WI38 (cell line): ENCODE measurements around the gene VPS26B.
"Not testable (repeated sequence)": the region's sequence is repeated elsewhere in the genome, so short reads cannot be mapped to it uniquely, and the experiment has no call there.

Experiments used
- H3K4me3 ChIP-seq: 2 replicates; pipeline ENCODE4 v1.5.1; 2011; ENCODE audit warnings: low read depth, mild to moderate bottlenecking, control low read depth, low read length
- CTCF ChIP-seq: IDR thresholded peaks from 2 replicates; pipeline ENCODE4 v1.5.1; 2012; ENCODE audit warnings: low read depth, mild to moderate bottlenecking, control low read depth, low read length

VPS26B gene

DNA sequence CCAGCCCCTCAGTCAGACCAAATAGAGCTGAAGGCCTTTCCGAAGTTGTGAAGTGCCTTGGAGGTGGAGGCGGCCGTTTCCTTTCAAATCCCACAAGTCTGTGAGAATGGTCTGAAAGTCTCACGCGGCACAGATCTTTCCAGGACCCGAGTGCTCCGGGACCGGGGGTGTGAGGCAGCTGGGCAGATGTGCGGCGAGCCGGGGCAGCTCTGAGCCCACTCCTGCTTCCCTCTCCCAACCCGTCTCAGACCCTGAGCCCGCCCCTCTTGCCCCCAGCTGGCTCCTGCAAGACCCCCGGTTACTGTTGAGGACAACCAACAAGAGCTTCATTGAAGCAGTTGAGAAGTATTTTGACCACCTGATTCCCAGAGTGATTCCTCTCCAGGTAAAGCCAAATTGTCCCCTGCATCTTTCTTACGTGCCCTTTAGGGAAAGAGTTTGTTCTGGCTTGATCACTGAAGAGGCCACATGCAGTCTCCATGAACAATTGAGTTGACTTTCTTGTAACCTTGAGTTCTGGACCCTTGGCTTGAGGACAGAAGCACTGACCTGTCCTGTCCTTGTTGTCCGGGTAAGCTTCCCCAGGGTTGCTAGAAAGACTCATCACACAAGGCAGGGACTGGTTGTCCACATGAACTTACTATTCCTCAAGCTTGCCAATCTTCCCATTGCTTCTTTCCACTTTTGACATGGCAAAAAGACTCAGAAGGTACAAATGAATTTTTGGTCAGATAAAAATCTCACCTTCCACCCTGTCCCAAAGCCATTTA lies 59.2 kb downstream of the VPS26B start:
- H3K4me3 ChIP-seq = no peak overlapping the region
- TF ChIP-seq CTCF = no peak

DNA sequence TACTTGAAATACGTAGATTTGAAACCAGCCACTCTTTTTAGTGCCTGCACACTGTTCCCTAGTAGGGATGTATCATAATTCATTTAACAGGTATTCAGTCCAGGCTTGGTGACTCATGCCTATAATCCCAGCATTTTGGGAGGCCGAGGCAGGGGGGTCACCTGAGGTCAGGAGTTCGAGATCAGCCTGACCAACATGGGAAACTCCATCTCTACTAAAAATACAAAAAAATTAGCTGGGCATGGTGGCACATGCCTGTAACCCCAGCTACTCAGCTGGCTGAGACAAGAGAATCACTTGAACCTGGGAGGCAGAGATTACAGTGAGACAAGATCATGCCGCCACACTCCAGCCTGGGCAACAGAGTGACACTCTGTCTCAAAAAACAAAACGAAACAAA lies 59.9 kb downstream of the VPS26B start:
- H3K4me3 ChIP-seq = not testable (repeated sequence)

DNA sequence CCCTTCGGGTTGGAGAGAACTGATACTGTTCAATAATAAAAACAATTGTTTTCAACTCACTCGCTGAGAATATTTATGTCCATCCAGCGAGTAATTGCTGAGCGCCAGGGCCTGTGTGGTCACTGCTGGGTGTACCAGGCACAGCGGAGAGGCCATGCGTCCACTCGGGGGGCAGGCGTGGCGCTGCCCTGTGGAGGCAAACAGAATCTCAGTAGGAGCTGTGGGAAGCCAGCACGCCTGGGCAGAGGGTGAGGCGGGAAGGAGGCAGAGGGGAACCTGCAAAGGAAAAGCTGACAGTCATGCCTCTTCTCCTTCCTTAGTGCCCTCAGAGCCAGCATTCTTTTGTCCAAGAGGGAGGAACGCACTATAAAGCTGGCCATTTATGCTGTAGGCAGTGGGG lies 63.1 kb downstream of the VPS26B start:
- TF ChIP-seq CTCF = no peak

GRCh38 chr11:134288486-134288885 lies 64.0 kb downstream of the VPS26B start:
- no peak overlapping the region for H3K4me3 ChIP-seq
- no peak for TF ChIP-seq CTCF

More for the DNA sequence above, 63.1 kb downstream of the VPS26B start:
- H3K4me3 ChIP-seq = no peak overlapping the region

- no peak overlapping the region for H3K4me3 ChIP-seq
- TF ChIP-seq CTCF = no peak
Measured at GRCh38 chr11:134289167-134289566, 64.7 kb downstream of the VPS26B start.

DNA sequence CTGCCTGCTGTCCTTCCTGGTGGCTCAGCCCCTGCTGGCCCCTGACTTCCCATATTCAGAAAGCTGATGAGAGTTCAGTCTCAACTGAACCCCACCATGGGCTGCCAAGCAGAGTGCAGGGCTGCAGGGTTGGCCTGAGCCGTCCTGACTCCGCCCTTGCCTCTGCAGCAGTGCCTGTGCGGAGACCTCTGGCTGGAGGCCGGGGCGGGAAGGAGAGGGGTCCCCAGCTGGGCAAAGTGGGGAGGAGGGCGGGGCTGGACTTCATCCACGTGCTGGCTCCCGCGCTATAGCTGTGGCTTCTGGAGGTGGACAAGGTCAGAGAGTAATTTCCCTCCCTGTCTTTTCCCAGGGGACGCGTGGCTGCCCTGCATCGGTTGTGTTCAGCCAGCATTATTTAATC lies 65.3 kb downstream of the VPS26B start:
- no peak for TF ChIP-seq CTCF

DNA sequence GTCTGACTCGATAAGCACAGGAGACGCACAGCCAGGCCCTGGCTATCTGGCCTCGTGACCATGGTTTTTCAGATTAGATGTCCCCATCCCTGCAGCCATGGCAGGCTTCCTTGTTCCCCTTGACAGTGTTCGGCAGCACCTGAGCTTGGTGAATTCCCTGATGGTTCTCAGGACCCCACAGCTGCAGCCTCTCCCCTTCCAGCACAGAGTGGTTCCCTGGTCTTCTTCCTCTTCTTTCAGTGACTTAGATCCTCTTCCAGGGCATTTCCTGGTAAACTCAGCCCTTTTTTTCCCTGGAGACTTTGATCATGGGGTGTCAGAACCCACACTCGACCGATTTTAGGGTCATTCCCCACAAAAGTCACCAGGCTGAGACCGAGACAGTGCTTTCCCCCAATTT lies 66.2 kb downstream of the VPS26B start:
- H3K4me3 ChIP-seq = no peak overlapping the region
- TF ChIP-seq CTCF = no peak

More for the DNA sequence above, 65.3 kb downstream of the VPS26B start:
- H3K4me3 ChIP-seq = no peak overlapping the region

- H3K4me3 ChIP-seq = no peak overlapping the region
- no peak for TF ChIP-seq CTCF
Measured at GRCh38 chr11:134291196-134291595, 66.7 kb downstream of the VPS26B start.
